ENCODE data around the gene MMP13. TPM values are rescaled to one million over a fixed set of nuclear protein-coding genes. Genes with fewer than 3 reads are reported as not detected.
"Not testable (repeated sequence)": the region's sequence is repeated elsewhere in the genome, so short reads cannot be mapped to it uniquely, and the experiment has no call there.

The MMP13 gene
- total RNA-seq, 1 experiment from 2014 or later: not detected

- Histone ChIP-seq H3K4me3 (no peak overlapping the region), H3K27ac (no peak overlapping the region), H3K9me3 (replicated peaks) (no peaks in the 10 kb centered on the region), H3K4me1 (no peaks in the 10 kb centered on the region), H3K36me3 (no peaks in the 10 kb centered on the region), H3K27me3 (no peaks in the 10 kb centered on the region)
- no peak for DNase-seq
These were observed 28.4 kb downstream of the MMP13 start for GRCh38 chr11:102926961-102927623.

- no peaks in the 10 kb centered on the region for H3K9me3 ChIP-seq (replicated peaks)
- H3K27me3 ChIP-seq: no peaks in the 10 kb centered on the region
- no peaks in the 10 kb centered on the region for H3K4me1 ChIP-seq
- H3K27ac ChIP-seq: no peak overlapping the region
- no peaks in the 10 kb centered on the region for H3K36me3 ChIP-seq
- H3K4me3 ChIP-seq: no peak overlapping the region
- DNase-seq: no peak
These were observed 29.0 kb downstream of the MMP13 start for GRCh38 chr11:102926517-102926916.

GRCh38 chr11:102925988-102926387 is 29.5 kb downstream of the MMP13 start:
- Histone ChIP-seq H3K27me3 (no peaks in the 10 kb centered on the region), H3K9me3 (replicated peaks) (no peaks in the 10 kb centered on the region), H3K27ac (no peak overlapping the region), H3K4me3 (no peak overlapping the region), H3K36me3 (no peaks in the 10 kb centered on the region), H3K4me1 (no peaks in the 10 kb centered on the region)
- no peak for DNase-seq

GRCh38 chr11:102924851-102925380 is 30.6 kb downstream of the MMP13 start:
- Histone ChIP-seq H3K9me3 (replicated peaks) (no peaks in the 10 kb centered on the region), H3K27me3 (no peaks in the 10 kb centered on the region), H3K36me3 (no peaks in the 10 kb centered on the region), H3K4me1 (no peaks in the 10 kb centered on the region), H3K4me3 (no peak overlapping the region), H3K27ac (no peak overlapping the region)
- no peak for DNase-seq

- Histone ChIP-seq H3K27me3 (no peaks in the 10 kb centered on the region), H3K4me1 (no peaks in the 10 kb centered on the region), H3K4me3 (no peak overlapping the region), H3K27ac (no peak overlapping the region), H3K36me3 (no peaks in the 10 kb centered on the region), H3K9me3 (replicated peaks) (no peaks in the 10 kb centered on the region)
- DNase-seq: no peak
These were observed 33.8 kb downstream of the MMP13 start for GRCh38 chr11:102921587-102922220.

- no peak overlapping the region for H3K27ac ChIP-seq
- DNase-seq: no peak
These were observed 35.3 kb downstream of the MMP13 start for GRCh38 chr11:102920118-102920684.

GRCh38 chr11:102915044-102915375 is 40.5 kb downstream of the MMP13 start:
- H3K27me3 ChIP-seq: no peaks in the 10 kb centered on the region
- H3K9me3 ChIP-seq (replicated peaks): no peaks in the 10 kb centered on the region
- no peak overlapping the region for H3K4me3 ChIP-seq
- no peaks in the 10 kb centered on the region for H3K4me1 ChIP-seq
- DNase-seq: no peak
- no peaks in the 10 kb centered on the region for H3K36me3 ChIP-seq
- H3K27ac ChIP-seq: no peak overlapping the region

More at GRCh38 chr11:102920118-102920684, 35.3 kb downstream of the MMP13 start:
- Histone ChIP-seq H3K9me3 (replicated peaks) (no peaks in the 10 kb centered on the region), H3K4me3 (no peak overlapping the region), H3K36me3 (no peaks in the 10 kb centered on the region), H3K27me3 (no peaks in the 10 kb centered on the region), H3K4me1 (no peaks in the 10 kb centered on the region)

- Histone ChIP-seq H3K27me3 (no peaks in the 10 kb centered on the region), H3K9me3 (replicated peaks) (no peaks in the 10 kb centered on the region), H3K36me3 (no peaks in the 10 kb centered on the region), H3K4me3 (no peak overlapping the region), H3K27ac (no peak overlapping the region), H3K4me1 (no peaks in the 10 kb centered on the region)
- DNase-seq: peak in 1 of 2 experiments; percentile 36
These were observed 41.1 kb downstream of the MMP13 start for GRCh38 chr11:102914238-102915043.

GRCh38 chr11:102912482-102912830 is 43.1 kb downstream of the MMP13 start:
- no peak for DNase-seq
- no peak overlapping the region for H3K27ac ChIP-seq
- no peaks in the 10 kb centered on the region for H3K9me3 ChIP-seq (replicated peaks)
- no peaks in the 10 kb centered on the region for H3K27me3 ChIP-seq
- H3K4me1 ChIP-seq: no peaks in the 10 kb centered on the region
- H3K4me3 ChIP-seq: no peak overlapping the region
- H3K36me3 ChIP-seq: no peaks in the 10 kb centered on the region

- Histone ChIP-seq H3K27me3 (no peaks in the 10 kb centered on the region), H3K4me1 (no peaks in the 10 kb centered on the region)
- peak in 1 of 2 experiments; percentile 9 for DNase-seq
These were observed 43.6 kb downstream of the MMP13 start for GRCh38 chr11:102911758-102912481.

GRCh38 chr11:102905848-102906247 is 49.7 kb downstream of the MMP13 start:
- H3K27ac ChIP-seq; DNase-seq; H3K4me3 ChIP-seq; H3K27me3 ChIP-seq; H3K36me3 ChIP-seq; H3K9me3 ChIP-seq (replicated peaks); H3K4me1 ChIP-seq: not testable (repeated sequence)

More at GRCh38 chr11:102911758-102912481, 43.6 kb downstream of the MMP13 start:
- H3K9me3 ChIP-seq (replicated peaks): no peaks in the 10 kb centered on the region
- no peak overlapping the region for H3K27ac ChIP-seq
- H3K4me3 ChIP-seq: no peak overlapping the region
- no peaks in the 10 kb centered on the region for H3K36me3 ChIP-seq

- not testable (repeated sequence) for H3K9me3 ChIP-seq (replicated peaks); H3K4me1 ChIP-seq; H3K27ac ChIP-seq; H3K36me3 ChIP-seq; H3K27me3 ChIP-seq; H3K4me3 ChIP-seq; DNase-seq
These were observed 51.6 kb downstream of the MMP13 start for GRCh38 chr11:102903895-102904294.

GRCh38 chr11:102900346-102900745 is 55.2 kb downstream of the MMP13 start:
- no peak for DNase-seq
- Histone ChIP-seq H3K9me3 (replicated peaks) (no peaks in the 10 kb centered on the region), H3K27me3 (no peaks in the 10 kb centered on the region), H3K36me3 (no peaks in the 10 kb centered on the region), H3K27ac (no peak overlapping the region), H3K4me1 (no peaks in the 10 kb centered on the region), H3K4me3 (no peak overlapping the region)
